Upper lobe of left lung (tissue), 6 donors: Measurements from ENCODE around the gene MN1. TPM values are rescaled to one million over a fixed set of nuclear protein-coding genes. Genes with fewer than 3 reads are reported as not detected.

Experiments
- ATAC-seq, 2 donors: fragments of 200-7000 bp; cut with Tn5 transposase; one replicate each; pipeline ENCODE4 v1.9.1; 2022; ENCODE audit warnings: mild to moderate bottlenecking in 2 of 2, moderate library complexity in 2 of 2; ENCODE audit not compliant: low FRiP score in 2 of 2
- DNase-seq, 2 donors: peaks; one replicate each; pipeline ENCODE4 v3.0.0-alpha.2; 2019 to 2020
- H3K27ac ChIP-seq, 4 donors: fragments of 200-600 bp; sonication (generic); one replicate each; pipeline ENCODE4 v1.5.1; 2016 to 2019
- H3K27me3 ChIP-seq, 4 donors: fragments of 200-600 bp; sonication (generic); one replicate each; pipeline ENCODE4 v1.5.1; 2017 to 2019
- H3K36me3 ChIP-seq, 4 donors: fragments of 200-600 bp; sonication (generic); one replicate each; pipeline ENCODE4 v1.5.1; 2016 to 2019
- H3K4me1 ChIP-seq, 4 donors: fragments of 200-600 bp; sonication (generic); one replicate each; pipeline ENCODE4 v1.5.1; 2018 to 2019
- H3K4me3 ChIP-seq, 4 donors: fragments of 200-600 bp; sonication (generic); one replicate each; pipeline ENCODE4 v1.5.1; 2017 to 2019; ENCODE audit warnings: mild to moderate bottlenecking in 2 of 4, moderate library complexity in 1 of 4
- H3K9me3 ChIP-seq, 4 donors: fragments of 200-600 bp; sonication (generic); one replicate each; pipeline ENCODE4 v1.5.1; 2018 to 2019
- CTCF ChIP-seq, 6 experiments: fragments of 450-650 bp in 4 of 6; fragments of 200-600 bp in 2 of 6; sonication (generic) in 2 of 6; IDR thresholded peaks; one replicate each; pipeline ENCODE4 v1.5.1; 2016 to 2019; ENCODE audit warnings: antibody characterized with exemption in 6 of 6
- EP300 ChIP-seq, 4 donors: sonication (generic); formaldehyde crosslinking; IDR thresholded peaks; one replicate each; pipeline ENCODE4 v1.5.1; 2017; ENCODE audit warnings: antibody characterized with exemption in 4 of 4, control low read depth in 2 of 4
- POLR2A ChIP-seq, 4 donors: fragments of 450-650 bp; IDR thresholded peaks; one replicate each; pipeline ENCODE4 v1.5.1; 2016 to 2017; ENCODE audit warnings: antibody characterized with exemption in 4 of 4, mild to moderate bottlenecking in 2 of 4
- POLR2AphosphoS5 ChIP-seq, 2 donors: sonication (generic); formaldehyde crosslinking; IDR thresholded peaks; one replicate each; pipeline ENCODE4 v1.5.1; 2017; ENCODE audit warnings: antibody characterized with exemption in 2 of 2
- WGBS, 2 donors: methylation state at CpG; one replicate each; pipeline ENCODE4 v1.1.5; 2017 to 2018; 5-methylcytosine and 5-hydroxymethylcytosine counted together
- total RNA-seq, 6 donors: library from RNA; depleted of rRNA in 4 of 6; stranded (reverse); fragments of >200 nt in 4 of 6; gene quantifications; one replicate each; pipeline versions ENCODE4 v1.1.0 to v1.2.1, GENCODE V29; 2016 to 2021
- donor health status: DM: no; HTN: no; CAD: no; lungs with moderate emphysema.
- donor health status: DM: no; HTN: yes; CAD: no; lungs with severe emphysema.

MN1 gene
- total RNA-seq, 6 donors from 2014 or later: 1.0 to 17.8 (median 3.5) TPM

GRCh38 chr22:27825174-27825573 is 23.6 kb upstream of the MN1 start:
- no peak overlapping the region for H3K27ac ChIP-seq
- TF ChIP-seq POLR2A (IDR thresholded peaks at IDR 0.05) (no peak), POLR2AphosphoS5 (IDR thresholded peaks at IDR 0.05) (no peak), CTCF (IDR thresholded peaks at IDR 0.05) (peak in 2 of 6 experiments; percentile 16 to 19)

GRCh38 chr22:27823221-27823620 is 21.7 kb upstream of the MN1 start:
- TF ChIP-seq POLR2A (IDR thresholded peaks at IDR 0.05) (no peak), CTCF (IDR thresholded peaks at IDR 0.05) (no peak), POLR2AphosphoS5 (IDR thresholded peaks at IDR 0.05) (no peak), EP300 (IDR thresholded peaks at IDR 0.05) (no peak)
- Histone ChIP-seq H3K36me3 (no peaks in the 10 kb centered on the region), H3K27me3 (no peaks in the 10 kb centered on the region), H3K4me3 (no peak overlapping the region), H3K9me3 (no peaks in the 10 kb centered on the region), H3K4me1 (no peaks in the 10 kb centered on the region), H3K27ac (no peak overlapping the region)
- 93 to 98% methylated on average over 1 of the region's 1 CpG for WGBS, 2 donors
- DNase-seq (no peak), ATAC-seq (no peak)

More at GRCh38 chr22:27825174-27825573, 23.6 kb upstream of the MN1 start:
- H3K36me3 ChIP-seq: no peaks in the 10 kb centered on the region
- no peaks in the 10 kb centered on the region for H3K4me1 ChIP-seq
- DNase-seq: peak in 1 of 2 donors; percentile 73
- H3K27me3 ChIP-seq: no peaks in the 10 kb centered on the region
- peak in 1 of 2 donors; percentile 36 for ATAC-seq
- WGBS, 2 donors: 93 to 97% methylated on average over 6 of the region's 6 CpGs
- H3K4me3 ChIP-seq: no peak overlapping the region
- H3K9me3 ChIP-seq: no peaks in the 10 kb centered on the region

- Histone ChIP-seq H3K9me3 (no peaks in the 10 kb centered on the region), H3K27ac (no peak overlapping the region), H3K27me3 (no peaks in the 10 kb centered on the region), H3K4me3 (no peak overlapping the region), H3K4me1 (no peaks in the 10 kb centered on the region), H3K36me3 (no peaks in the 10 kb centered on the region)
- DNase-seq: no peak
- no peak for ATAC-seq
- 78 to 83% methylated on average over 19 to 22 of the region's 22 CpGs for WGBS, 2 donors
- no peak for TF ChIP-seq POLR2A (IDR thresholded peaks at IDR 0.05)
- no peak for TF ChIP-seq CTCF (IDR thresholded peaks at IDR 0.05)
- no peak for TF ChIP-seq POLR2AphosphoS5 (IDR thresholded peaks at IDR 0.05)
- no peak for TF ChIP-seq EP300 (IDR thresholded peaks at IDR 0.05)
These were observed 19.6 kb upstream of the MN1 start for GRCh38 chr22:27820896-27821866.

- ATAC-seq (no peak), DNase-seq (no peak)
- H3K4me1 ChIP-seq: no peaks in the 10 kb centered on the region
- H3K27me3 ChIP-seq: no peaks in the 10 kb centered on the region
- WGBS, 2 donors: 76 to 79% methylated on average over 3 of the region's 3 CpGs
- TF ChIP-seq POLR2AphosphoS5 (IDR thresholded peaks at IDR 0.05) (no peak), POLR2A (IDR thresholded peaks at IDR 0.05) (no peak), CTCF (IDR thresholded peaks at IDR 0.05) (no peak), EP300 (IDR thresholded peaks at IDR 0.05) (no peak)
- H3K4me3 ChIP-seq: no peak overlapping the region
- no peaks in the 10 kb centered on the region for H3K36me3 ChIP-seq
- H3K9me3 ChIP-seq: no peaks in the 10 kb centered on the region
- H3K27ac ChIP-seq: no peak overlapping the region
These were observed 15.0 kb upstream of the MN1 start for GRCh38 chr22:27816552-27816951.
